ENCODE data around the gene SCD5. TPM values are rescaled to one million over a fixed set of nuclear protein-coding genes. Genes with fewer than 3 reads are reported as not detected.

SCD5 gene
- total and polyA plus RNA-seq, 2 of the 8 experiments (the other 6 are each of a cell fraction or from before 2014, with no cell fraction given), result 0.92 to 1.2 TPM

DNA sequence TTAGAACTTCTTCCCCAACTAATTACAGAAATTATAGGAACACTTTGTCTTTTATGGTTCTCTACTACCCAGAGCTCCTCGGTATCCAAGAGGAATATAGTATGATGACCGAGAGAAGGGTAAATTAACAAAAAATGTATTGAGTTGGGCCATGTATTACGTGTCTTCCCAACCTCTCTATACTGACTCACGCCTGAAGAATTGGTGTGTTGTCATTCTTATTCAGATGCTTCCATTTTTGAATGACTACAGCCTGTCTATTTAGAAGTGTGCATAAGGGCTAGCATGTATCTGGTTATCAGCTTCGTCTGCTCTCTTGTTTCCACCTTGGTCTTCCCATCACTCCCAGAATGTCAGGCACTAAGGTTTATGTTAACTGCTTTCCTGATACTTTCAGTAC lies 24.5 kb upstream of the SCD5 start (continued):
- no peak for TF ChIP-seq SIRT6 (IDR thresholded peaks at IDR 0.05; ENCODE audit: low read length)
